GM23338 (cell line): ENCODE results near the gene SOS2. TPM values are rescaled to one million over a fixed set of nuclear protein-coding genes. Genes with fewer than 3 reads are reported as not detected.

Source experiments
- ATAC-seq: fragments of 200-7000 bp; cut with Tn5 transposase; 3 replicates; pipeline ENCODE4 v1.9.1; 2020
- DNase-seq: peaks from one replicate; pipeline ENCODE4 v3.0.0-alpha.2; 2015; ENCODE audit warnings: low spot score
- H2AFZ ChIP-seq: fragments of 200-600 bp; sonication (generic); 2 replicates; pipeline ENCODE4 v1.8.0; 2016; ENCODE audit warnings: antibody characterized with exemption, mild to moderate bottlenecking, moderate library complexity
- H3F3A ChIP-seq: fragments of 200-600 bp; sonication (generic); replicated peaks from 2 replicates; pipeline ENCODE4 v1.8.0; 2017; ENCODE audit warnings: antibody characterized with exemption, mixed run types, low read depth
- H3K27ac ChIP-seq: fragments of 200-600 bp; sonication (generic); 2 replicates; pipeline ENCODE4 v1.6.1; 2016; ENCODE audit warnings: low read depth
- H3K27me3 ChIP-seq: fragments of 200-600 bp; sonication (generic); 2 replicates; pipeline ENCODE4 v1.8.0; 2016; ENCODE audit warnings: mild to moderate bottlenecking, mixed run types, moderate library complexity; ENCODE audit not compliant: insufficient read depth
- H3K36me3 ChIP-seq: fragments of 200-600 bp; sonication (generic); 2 replicates; pipeline ENCODE4 v1.8.0; 2016; ENCODE audit warnings: mild to moderate bottlenecking; ENCODE audit not compliant: insufficient read depth
- H3K4me1 ChIP-seq: fragments of 200-600 bp; sonication (generic); 2 replicates; pipeline ENCODE4 v1.8.0; 2016; ENCODE audit warnings: mild to moderate bottlenecking, moderate library complexity; ENCODE audit not compliant: insufficient read depth
- H3K4me2 ChIP-seq: fragments of 200-600 bp; sonication (generic); 2 replicates; pipeline ENCODE4 v1.7.1; 2017; ENCODE audit warnings: mixed run types
- H3K4me3 ChIP-seq: fragments of 200-600 bp; sonication (generic); 2 replicates; pipeline ENCODE4 v1.6.1; 2016; ENCODE audit warnings: mixed run types
- H3K79me2 ChIP-seq: fragments of 200-600 bp; sonication (generic); replicated peaks from 2 replicates; pipeline ENCODE4 v1.8.0; 2017; ENCODE audit warnings: mild to moderate bottlenecking; ENCODE audit not compliant: insufficient read depth
- H3K9me2 ChIP-seq: fragments of 200-600 bp; sonication (generic); 2 replicates; pipeline ENCODE4 v1.8.0; 2017; ENCODE audit not compliant: insufficient read depth
- H4K20me1 ChIP-seq: fragments of 200-600 bp; sonication (generic); replicated peaks from 2 replicates; pipeline ENCODE4 v1.8.0; 2017; ENCODE audit warnings: mild to moderate bottlenecking; ENCODE audit not compliant: insufficient read depth
- H3K27ac Mint-ChIP-seq: 2 replicates; pipeline ENCODE4 v1.8.0; 2020; ENCODE audit warnings: inconsistent platforms, mild to moderate bottlenecking, moderate library complexity, mixed read lengths
- H3K27me3 Mint-ChIP-seq: 3 replicates; pipeline ENCODE4 v1.8.0; 2022; ENCODE audit warnings: low read depth, mild to moderate bottlenecking, moderate library complexity, mixed read lengths, inconsistent platforms; ENCODE audit not compliant: insufficient read depth, poor library complexity
- H3K36me3 Mint-ChIP-seq: 3 replicates; pipeline ENCODE4 v1.8.0; 2021; ENCODE audit warnings: low read depth, mild to moderate bottlenecking, inconsistent platforms, moderate library complexity, mixed read lengths
- H3K4me1 Mint-ChIP-seq: 3 replicates; pipeline ENCODE4 v1.8.0; 2020; ENCODE audit warnings: mild to moderate bottlenecking, inconsistent platforms, mixed read lengths
- H3K4me3 Mint-ChIP-seq: 3 replicates; pipeline ENCODE4 v1.8.0; 2021; ENCODE audit warnings: moderate library complexity, mild to moderate bottlenecking, inconsistent platforms, mixed read lengths
- H3K9me3 Mint-ChIP-seq: 3 replicates; pipeline ENCODE4 v1.8.0; 2020; ENCODE audit warnings: moderate library complexity, mild to moderate bottlenecking, inconsistent platforms, mixed read lengths
- CTCF ChIP-seq, 2 experiments: fragments of 200-600 bp in 1 of 2; sonication (generic) in 1 of 2; conservative IDR thresholded peaks; 2 replicates each; pipeline versions ENCODE4 v1.5.1 to v1.6.1; 2016 to 2017; ENCODE audit warnings: antibody characterized with exemption in 2 of 2, low read depth in 2 of 2, mild to moderate bottlenecking in 2 of 2, moderate library complexity in 1 of 2
- ETS1 ChIP-seq: IDR thresholded peaks from 2 replicates; pipeline ENCODE4 v1.6.1; 2016; ENCODE audit warnings: antibody characterized with exemption
- EZH2 ChIP-seq: fragments of 200-600 bp; sonication (generic); IDR thresholded peaks from one replicate; pipeline ENCODE4 v1.8.0; 2017; ENCODE audit warnings: antibody characterized with exemption, mild to moderate bottlenecking, low read depth; ENCODE audit not compliant: unreplicated experiment
- EZH2phosphoT487 ChIP-seq: fragments of 200-600 bp; sonication (generic); IDR thresholded peaks from one replicate; pipeline ENCODE4 v1.8.1; 2018; ENCODE audit warnings: antibody characterized with exemption; ENCODE audit not compliant: unreplicated experiment
- JUNB ChIP-seq: IDR thresholded peaks from one replicate; pipeline ENCODE4 v1.6.1; 2016; ENCODE audit warnings: antibody characterized with exemption; ENCODE audit not compliant: unreplicated experiment
- NANOG ChIP-seq: IDR thresholded peaks from 2 replicates; pipeline ENCODE4 v1.6.1; 2016; ENCODE audit warnings: antibody characterized with exemption, borderline replicate concordance
- POLR2AphosphoS5 ChIP-seq: IDR thresholded peaks from 2 replicates; pipeline ENCODE4 v1.6.1; 2016; ENCODE audit warnings: antibody characterized with exemption, low read depth
- REST ChIP-seq: IDR thresholded peaks from one replicate; pipeline ENCODE4 v1.6.1; 2018; ENCODE audit warnings: antibody characterized with exemption; ENCODE audit not compliant: unreplicated experiment
- STAT1 ChIP-seq: IDR thresholded peaks from one replicate; pipeline ENCODE4 v1.6.1; 2016; ENCODE audit warnings: antibody characterized with exemption; ENCODE audit not compliant: unreplicated experiment
- polyA plus RNA-seq: library from polyadenylated mRNA; unstranded; fragments of >200 nt; fragmentation: Nextera tagmentation; extraction: Ambion mirVana; gene quantifications from 2 replicates; pipeline ENCODE4 v1.2.1, GENCODE V29; 2016
- total RNA-seq: library from RNA; depleted of rRNA; stranded (reverse); fragments of >200 nt; shearing (Covaris generic); gene quantifications from 2 replicates; pipeline ENCODE4 v1.2.3, GENCODE V29; 2014

Gene SOS2
- total and polyA plus RNA-seq, 2 experiments from 2014 or later: 3.5 to 11.4 TPM

- no peak for DNase-seq
- Histone ChIP-seq H4K20me1 (no peaks in the 10 kb centered on the region), H3F3A (no peaks in the 10 kb centered on the region), H2AFZ (no peak overlapping the region), H3K36me3 (no peaks in the 10 kb centered on the region), H3K27ac (no peak overlapping the region), H3K4me1 (peaks cover 13% of the 10 kb centered on the region), H3K79me2 (no peaks in the 10 kb centered on the region), H3K27me3 (no peaks in the 10 kb centered on the region), H3K9me2 (no peaks in the 10 kb centered on the region), H3K4me2 (no peak overlapping the region), H3K4me3 (no peak overlapping the region)
- H3K36me3 Mint-ChIP-seq: no peaks in the 10 kb centered on the region
- TF ChIP-seq EZH2: no peak
- TF ChIP-seq NANOG: no peak
- no peak for TF ChIP-seq POLR2AphosphoS5
- TF ChIP-seq JUNB: no peak
- TF ChIP-seq STAT1: no peak
- no peak for TF ChIP-seq REST
- TF ChIP-seq CTCF (conservative IDR thresholded peaks at IDR 0.05; ENCODE audit: low read depth in 2 of 2): no peak
- peaks cover 2% of the 10 kb centered on the region for H3K27me3 Mint-ChIP-seq
- H3K4me3 Mint-ChIP-seq: no peak overlapping the region
- no peak for ATAC-seq
- H3K9me3 Mint-ChIP-seq: no peaks in the 10 kb centered on the region
- H3K4me1 Mint-ChIP-seq: peaks cover 20% of the 10 kb centered on the region
- no peak overlapping the region for H3K27ac Mint-ChIP-seq
Measured at GRCh38 chr14:50121486-50121885, 109.9 kb downstream of the SOS2 start.

GRCh38 chr14:50117456-50117855 is 113.9 kb downstream of the SOS2 start:
- 0 out of 2 replicates have a peak overlapping the region, but pooled peaks have one; percentile 74 for H3K27ac Mint-ChIP-seq
- no peaks in the 10 kb centered on the region for H3F3A ChIP-seq
- H3K9me2 ChIP-seq: no peaks in the 10 kb centered on the region
- H2AFZ ChIP-seq: no peak overlapping the region
- peaks cover 18% of the 10 kb centered on the region for H3K4me1 ChIP-seq
- H3K36me3 Mint-ChIP-seq: peaks cover 37% of the 10 kb centered on the region
- no peaks in the 10 kb centered on the region for H3K9me3 Mint-ChIP-seq
- no peak overlapping the region for H3K4me2 ChIP-seq
- DNase-seq: no peak
- peaks cover 17% of the 10 kb centered on the region; the same call in 2 of the 3 replicates for H3K4me1 Mint-ChIP-seq
- TF ChIP-seq POLR2AphosphoS5 (no peak), CTCF (conservative IDR thresholded peaks at IDR 0.05; ENCODE audit: low read depth in 2 of 2) (no peak), NANOG (no peak), EZH2phosphoT487 (no peak), JUNB (no peak), REST (no peak), ETS1 (no peak), STAT1 (no peak)
- no peak overlapping the region for H3K4me3 Mint-ChIP-seq
- peaks cover 6% of the 10 kb centered on the region for H3K27me3 Mint-ChIP-seq
- no peaks in the 10 kb centered on the region for H4K20me1 ChIP-seq
- peak overlapping the region; percentile 1; the same call in 1 of the 2 replicates for H3K27ac ChIP-seq
- no peak overlapping the region for H3K4me3 ChIP-seq
- H3K27me3 ChIP-seq: no peaks in the 10 kb centered on the region
- ATAC-seq: no peak
- peaks cover 25% of the 10 kb centered on the region for H3K36me3 ChIP-seq
- peaks cover 34% of the 10 kb centered on the region for H3K79me2 ChIP-seq
